H9 (cell line): ENCODE data around the gene CTDNEP1. TPM values are rescaled to one million over a fixed set of nuclear protein-coding genes. Genes with fewer than 3 reads are reported as not detected.
A peak's percentile ranks its signal among the peaks of the same experiment; 100 is the strongest.

ENCODE experiments used
- DNase-seq: peaks from one replicate; pipeline ENCODE4 v3.0.0-alpha.2; 2017
- H2AFZ ChIP-seq: one replicate; pipeline ENCODE4 v1.6.1; 2013; ENCODE audit warnings: mild to moderate bottlenecking, low read length, control low read depth, moderate library complexity
- H2AK5ac ChIP-seq: 2 replicates; pipeline ENCODE4 v1.6.1; 2013; ENCODE audit warnings: low read length, control low read depth, mixed read lengths; ENCODE audit not compliant: insufficient read length
- H2BK120ac ChIP-seq: one replicate; pipeline ENCODE4 v1.6.1; 2013; ENCODE audit warnings: low read depth, mild to moderate bottlenecking, low read length, control low read depth, inconsistent platforms; ENCODE audit not compliant: poor library complexity, severe bottlenecking
- H2BK12ac ChIP-seq: 2 replicates; pipeline ENCODE4 v1.6.1; 2013; ENCODE audit warnings: low read length, control low read depth, mixed read lengths, low read depth; ENCODE audit not compliant: insufficient read length
- H2BK15ac ChIP-seq: 2 replicates; pipeline ENCODE4 v1.6.1; 2013; ENCODE audit warnings: low read depth, low read length, control low read depth
- H2BK20ac ChIP-seq: one replicate; pipeline ENCODE4 v1.6.1; 2013; ENCODE audit warnings: low read depth, mild to moderate bottlenecking, low read length, control low read depth, inconsistent platforms; ENCODE audit not compliant: poor library complexity, severe bottlenecking
- H2BK5ac ChIP-seq: 2 replicates; pipeline ENCODE4 v1.6.1; 2013; ENCODE audit warnings: low read length, control low read depth, mixed read lengths; ENCODE audit not compliant: insufficient read length
- H3K14ac ChIP-seq: 2 replicates; pipeline ENCODE4 v1.6.1; 2013; ENCODE audit warnings: low read length, control low read depth; ENCODE audit not compliant: insufficient read depth
- H3K18ac ChIP-seq: 2 replicates; pipeline ENCODE4 v1.6.1; 2013; ENCODE audit warnings: low read depth, mild to moderate bottlenecking, mixed read lengths, low read length, control low read depth; ENCODE audit not compliant: insufficient read length
- H3K23ac ChIP-seq: 2 replicates; pipeline ENCODE4 v1.6.1; 2013; ENCODE audit warnings: low read length, control low read depth, mixed read lengths, low read depth; ENCODE audit not compliant: insufficient read length
- H3K23me2 ChIP-seq: 2 replicates; pipeline ENCODE4 v1.6.1; 2013; ENCODE audit warnings: low read depth, mild to moderate bottlenecking, mixed read lengths, low read length, control low read depth; ENCODE audit not compliant: insufficient read length, poor library complexity, severe bottlenecking
- H3K27ac ChIP-seq: 2 replicates; pipeline ENCODE4 v1.5.1; 2013; ENCODE audit warnings: low read length, control low read depth, mixed read lengths, low read depth; ENCODE audit not compliant: insufficient read length
- H3K27me3 ChIP-seq: 2 replicates; pipeline ENCODE4 v1.6.1; 2013; ENCODE audit warnings: low read length, control low read depth, inconsistent platforms; ENCODE audit not compliant: insufficient read depth
- H3K4ac ChIP-seq: 2 replicates; pipeline ENCODE4 v1.6.1; 2013; ENCODE audit warnings: low read depth, mild to moderate bottlenecking, control low read depth, inconsistent platforms, low read length, moderate library complexity
- H3K4me1 ChIP-seq: 2 replicates; pipeline ENCODE4 v1.6.1; 2013; ENCODE audit warnings: low read length, control low read depth, inconsistent platforms; ENCODE audit not compliant: insufficient read depth
- H3K4me2 ChIP-seq: 2 replicates; pipeline ENCODE4 v1.6.1; 2013; ENCODE audit warnings: low read length, control low read depth, mixed read lengths; ENCODE audit not compliant: insufficient read length, insufficient read depth
- H3K56ac ChIP-seq: 2 replicates; pipeline ENCODE4 v1.6.1; 2013; ENCODE audit warnings: low read depth, mild to moderate bottlenecking, mixed read lengths, low read length, control low read depth; ENCODE audit not compliant: insufficient read length
- H3K79me1 ChIP-seq: 2 replicates; pipeline ENCODE4 v1.6.1; 2013; ENCODE audit warnings: low read depth, mild to moderate bottlenecking, moderate library complexity, low read length, control low read depth, inconsistent platforms; ENCODE audit not compliant: insufficient read depth, poor library complexity, severe bottlenecking
- H3K79me2 ChIP-seq: 2 replicates; pipeline ENCODE4 v1.6.1; 2013; ENCODE audit warnings: low read length, control low read depth, inconsistent platforms; ENCODE audit not compliant: insufficient read depth
- H3K9ac ChIP-seq: 2 replicates; pipeline ENCODE4 v1.6.1; 2013; ENCODE audit warnings: low read length, control low read depth, mixed read lengths; ENCODE audit not compliant: insufficient read length; ENCODE audit errors: extremely low read depth
- H3K9me3 ChIP-seq: one replicate; pipeline ENCODE4 v1.6.1; 2013; ENCODE audit warnings: low read depth, low read length, inconsistent platforms; ENCODE audit not compliant: control insufficient read depth
- H3T11ph ChIP-seq: one replicate; pipeline ENCODE4 v1.6.1; 2013; ENCODE audit warnings: mild to moderate bottlenecking, low read length, control low read depth, inconsistent platforms
- H4K20me1 ChIP-seq: one replicate; pipeline ENCODE4 v1.6.1; 2013; ENCODE audit not compliant: control insufficient read depth, insufficient read length, insufficient read depth
- H4K5ac ChIP-seq: 2 replicates; pipeline ENCODE4 v1.6.1; 2013; ENCODE audit warnings: low read depth, mild to moderate bottlenecking, mixed read lengths, low read length, control low read depth; ENCODE audit not compliant: insufficient read length
- H4K8ac ChIP-seq: replicated peaks from 2 replicates; pipeline ENCODE4 v1.6.1; 2013; ENCODE audit warnings: low read length, control low read depth, mixed read lengths, low read depth; ENCODE audit not compliant: insufficient read length
- H4K91ac ChIP-seq: 2 replicates; pipeline ENCODE4 v1.6.1; 2013; ENCODE audit warnings: low read depth, mild to moderate bottlenecking, moderate library complexity, mixed read lengths, low read length, control low read depth; ENCODE audit not compliant: insufficient read length
- H3K27ac Mint-ChIP-seq, 3 experiments: 2 replicates in 2 of 3; 3 replicates in 1 of 3; pipeline ENCODE4 v1.8.0; 2020 to 2021; ENCODE audit warnings: mixed read lengths in 3 of 3, mild to moderate bottlenecking in 1 of 3, moderate library complexity in 1 of 3
- H3K27me3 Mint-ChIP-seq: 2 replicates; pipeline ENCODE4 v1.8.0; 2021; ENCODE audit warnings: low read depth, mild to moderate bottlenecking, moderate library complexity, mixed read lengths
- H3K36me3 Mint-ChIP-seq, 3 experiments: 2 replicates in 2 of 3; 3 replicates in 1 of 3; pipeline ENCODE4 v1.8.0; 2020 to 2021; ENCODE audit warnings: low read depth in 3 of 3, mixed read lengths in 3 of 3; ENCODE audit not compliant: insufficient read depth in 1 of 3
- H3K4me1 Mint-ChIP-seq, 2 experiments: 2 replicates each; pipeline ENCODE4 v1.8.0; 2020; ENCODE audit warnings: mixed read lengths in 2 of 2
- H3K4me3 Mint-ChIP-seq, 2 experiments: 2 replicates in 1 of 2; 3 replicates in 1 of 2; pipeline ENCODE4 v1.8.0; 2020 to 2021; ENCODE audit warnings: mild to moderate bottlenecking in 2 of 2, mixed read lengths in 2 of 2, moderate library complexity in 1 of 2
- H3K9me3 Mint-ChIP-seq, 2 experiments: 2 replicates in 1 of 2; 3 replicates in 1 of 2; pipeline ENCODE4 v1.8.0; 2020; ENCODE audit warnings: mild to moderate bottlenecking in 2 of 2, mixed read lengths in 2 of 2, moderate library complexity in 1 of 2
- WGBS: extraction: QIAGEN DNeasy Blood & Tissue Kit; methylation state at CpG from one replicate; pipeline ENCODE4 v1.1.7; 2013; ENCODE audit warnings: missing lambda C conversion rate, low lambda C conversion rate, mixed read lengths; ENCODE audit not compliant: insufficient read length; ENCODE audit errors: extremely low coverage; 5-methylcytosine and 5-hydroxymethylcytosine counted together
- total RNA-seq: library from RNA; stranded (reverse); gene quantifications from 2 replicates; pipeline ENCODE4 v1.2.1, GENCODE V29; 2021
- TF ChIP-seq, protein P1 (sequence below): fragments of 200-600 bp; sonication (generic); conservative IDR thresholded peaks from 3 replicates; pipeline ENCODE4 v1.8.0; 2021; ENCODE audit warnings: antibody characterized with exemption, mild to moderate bottlenecking

CTDNEP1 gene
- total RNA-seq, 1 experiment from 2014 or later = 134 TPM

DNA sequence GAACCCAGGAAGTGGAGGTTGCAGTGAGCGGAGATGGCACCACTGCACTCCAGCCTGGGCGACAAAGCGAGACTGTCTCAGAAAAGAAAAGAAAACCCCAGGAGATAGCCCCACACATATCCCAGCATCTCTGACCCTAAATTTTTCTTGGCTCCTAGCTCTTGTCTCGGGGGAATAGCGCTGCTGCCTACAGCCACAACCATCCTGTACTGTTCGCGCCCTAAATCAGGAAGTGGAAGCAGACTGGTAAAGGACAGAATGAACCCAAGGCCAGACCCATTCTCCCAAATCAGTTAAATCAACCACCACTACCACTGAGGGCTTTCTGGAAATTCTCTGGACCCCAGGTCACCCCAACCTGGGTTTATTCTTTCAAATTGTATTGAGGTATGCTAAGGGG is 1.7 kb downstream of the CTDNEP1 start:
- H3K9me3 Mint-ChIP-seq = no peaks in the 10 kb centered on the region
- Histone ChIP-seq H3K79me1 (peaks cover 13% of the 10 kb centered on the region), H2BK5ac (no peak overlapping the region), H2BK20ac (no peak overlapping the region), H3K4me1 (no peaks in the 10 kb centered on the region; the same call in 1 of the 2 replicates), H2BK15ac (no peak overlapping the region), H3K27me3 (no peaks in the 10 kb centered on the region), H2BK12ac (no peak overlapping the region), H3K4ac (no peak overlapping the region), H3K4me2 (peak overlapping the region; percentile 79), H3K18ac (no peak overlapping the region), H3K14ac (no peak overlapping the region), H3K9me3 (no peaks in the 10 kb centered on the region), H3K23me2 (peaks cover 6% of the 10 kb centered on the region), H4K20me1 (no peaks in the 10 kb centered on the region), H4K91ac (no peak overlapping the region), H3K23ac (no peak overlapping the region), H4K8ac (no peak overlapping the region), H3K79me2 (peaks cover 23% of the 10 kb centered on the region; the same call in 1 of the 2 replicates), H3T11ph (no peak overlapping the region), H3K9ac (no peak overlapping the region), H4K5ac (no peak overlapping the region), H2AK5ac (no peak overlapping the region), H3K56ac (no peak overlapping the region), H2AFZ (no peak overlapping the region), H2BK120ac (no peak overlapping the region), H3K27ac (no peak overlapping the region)
- no peak for DNase-seq
- no peaks in the 10 kb centered on the region for H3K27me3 Mint-ChIP-seq
- peak overlapping the region; percentile 90 to 95 for H3K4me3 Mint-ChIP-seq
- H3K36me3 Mint-ChIP-seq = peaks cover 21 to 39% (median 33%) of the 10 kb centered on the region in 3 experiments
- WGBS = no CpG with 5 or more reads among the region's 7 CpGs
- peak overlapping the region in 1 of 3 experiments; percentile 82; a peak in 3 of 7 replicates for H3K27ac Mint-ChIP-seq
- TF ChIP-seq, protein P1, sequence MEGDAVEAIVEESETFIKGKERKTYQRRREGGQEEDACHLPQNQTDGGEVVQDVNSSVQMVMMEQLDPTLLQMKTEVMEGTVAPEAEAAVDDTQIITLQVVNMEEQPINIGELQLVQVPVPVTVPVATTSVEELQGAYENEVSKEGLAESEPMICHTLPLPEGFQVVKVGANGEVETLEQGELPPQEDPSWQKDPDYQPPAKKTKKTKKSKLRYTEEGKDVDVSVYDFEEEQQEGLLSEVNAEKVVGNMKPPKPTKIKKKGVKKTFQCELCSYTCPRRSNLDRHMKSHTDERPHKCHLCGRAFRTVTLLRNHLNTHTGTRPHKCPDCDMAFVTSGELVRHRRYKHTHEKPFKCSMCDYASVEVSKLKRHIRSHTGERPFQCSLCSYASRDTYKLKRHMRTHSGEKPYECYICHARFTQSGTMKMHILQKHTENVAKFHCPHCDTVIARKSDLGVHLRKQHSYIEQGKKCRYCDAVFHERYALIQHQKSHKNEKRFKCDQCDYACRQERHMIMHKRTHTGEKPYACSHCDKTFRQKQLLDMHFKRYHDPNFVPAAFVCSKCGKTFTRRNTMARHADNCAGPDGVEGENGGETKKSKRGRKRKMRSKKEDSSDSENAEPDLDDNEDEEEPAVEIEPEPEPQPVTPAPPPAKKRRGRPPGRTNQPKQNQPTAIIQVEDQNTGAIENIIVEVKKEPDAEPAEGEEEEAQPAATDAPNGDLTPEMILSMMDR = no peak
- peaks cover 31 to 34% of the 10 kb centered on the region in 2 experiments for H3K4me1 Mint-ChIP-seq
